Limb (tissue), 2 donors: ENCODE results near the gene MDGA2.
A peak's percentile ranks its signal among the peaks of the same experiment; 100 is the strongest.
"Not testable (repeated sequence)": the region's sequence is repeated elsewhere in the genome, so short reads cannot be mapped to it uniquely, and the experiment has no call there.

ENCODE experiments used
- DNase-seq, 2 donors: peaks; one replicate each; pipeline ENCODE4 v3.0.0-alpha.2; 2016; ENCODE audit errors: extremely low spot score in 2 of 2

The MDGA2 gene

DNA sequence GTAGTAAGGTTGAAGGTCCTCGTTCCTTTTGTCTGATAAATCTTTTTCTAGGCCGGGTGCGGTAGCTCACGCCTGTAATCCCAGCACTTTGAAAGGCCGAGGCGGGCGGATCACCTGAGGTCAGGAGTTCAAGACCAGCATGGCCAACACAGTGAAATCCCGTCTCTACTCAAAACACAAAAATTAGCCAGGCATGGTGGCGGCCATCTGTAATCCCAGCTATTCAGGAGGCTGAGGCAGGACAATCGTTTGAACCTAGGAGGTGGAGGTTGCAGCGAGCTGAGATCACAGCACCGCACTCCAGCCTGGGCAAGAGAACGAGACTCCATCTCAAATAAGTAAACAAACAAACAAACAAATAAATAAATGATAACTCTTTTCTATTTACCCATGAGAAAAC is 51.3 kb downstream of the MDGA2 start:
- DNase-seq: not testable (repeated sequence)

DNA sequence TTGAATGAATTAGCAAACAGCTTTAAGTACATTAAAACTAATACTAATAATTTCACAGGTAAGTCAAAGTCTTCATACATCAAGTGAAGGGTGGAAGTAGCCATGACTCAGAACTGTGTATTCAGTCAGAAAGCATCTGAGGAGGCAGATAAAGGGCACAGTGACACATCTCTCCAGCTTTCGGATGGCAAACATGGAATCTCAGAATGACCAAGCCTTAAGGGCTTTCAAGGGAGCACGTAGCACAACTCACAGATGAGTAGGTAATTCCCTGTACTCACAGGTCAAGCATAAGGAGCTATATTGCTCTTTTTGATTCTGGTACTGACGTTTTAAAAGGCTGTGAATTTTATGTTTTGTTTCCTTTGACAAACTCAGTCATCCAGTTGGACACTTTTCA is 56.0 kb downstream of the MDGA2 start:
- DNase-seq: no peak

DNA sequence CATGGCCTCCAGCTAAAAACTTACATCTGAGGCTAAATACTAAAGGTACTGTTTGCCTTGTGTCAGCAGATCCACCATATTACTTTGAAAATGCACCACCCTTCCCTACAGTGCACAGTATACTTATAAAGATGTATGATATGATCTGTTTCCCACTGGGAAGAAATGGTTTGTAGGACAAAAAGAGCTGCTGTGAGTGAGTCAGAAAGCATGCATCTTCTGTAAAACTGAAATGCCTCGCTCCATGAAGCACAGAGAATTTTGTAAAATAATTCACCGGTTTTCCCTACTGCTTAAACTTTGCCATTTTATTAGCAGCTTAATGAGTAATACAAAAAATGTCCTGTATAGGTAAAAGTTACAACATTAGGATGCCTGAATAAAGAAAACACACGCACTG is 68.8 kb downstream of the MDGA2 start:
- DNase-seq: no peak

DNA sequence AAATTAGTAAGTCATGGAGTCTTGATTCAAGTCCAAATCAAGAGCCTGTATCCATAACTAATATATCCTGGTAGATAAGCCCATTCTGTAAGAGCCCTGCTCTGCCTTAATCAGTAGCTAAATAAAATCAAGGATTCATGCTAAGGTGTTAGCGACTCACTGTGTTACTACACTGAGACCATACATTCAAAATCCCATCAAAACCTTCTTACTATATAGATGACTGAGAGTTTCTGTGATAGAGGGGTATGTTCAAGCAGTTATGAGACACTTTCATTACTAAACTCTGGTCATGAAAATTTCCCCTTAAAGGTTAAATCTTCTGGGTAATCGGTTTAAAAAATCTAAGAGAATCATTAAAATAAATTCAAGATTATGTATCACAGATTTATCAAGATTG is 78.5 kb downstream of the MDGA2 start:
- DNase-seq: no peak

DNA sequence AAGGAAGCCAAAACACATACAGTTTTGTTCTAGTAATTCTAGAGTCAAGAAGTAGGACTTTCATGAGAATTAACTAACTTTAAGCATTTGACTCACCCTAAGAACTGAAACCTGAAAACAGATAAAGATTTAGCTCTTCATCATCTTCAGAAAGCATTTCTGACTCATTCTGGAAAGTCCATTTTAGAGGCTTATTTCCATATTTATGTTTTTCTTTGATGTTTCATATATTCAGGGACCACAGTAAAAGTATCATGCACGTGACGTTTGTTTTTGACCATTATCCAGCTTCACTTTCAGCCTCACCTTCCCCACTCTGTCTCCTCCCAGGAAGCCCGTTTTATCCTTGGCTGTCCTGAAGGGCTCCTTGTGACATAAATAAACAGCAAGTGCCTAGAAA is 79.2 kb downstream of the MDGA2 start:
- no peak for DNase-seq

DNA sequence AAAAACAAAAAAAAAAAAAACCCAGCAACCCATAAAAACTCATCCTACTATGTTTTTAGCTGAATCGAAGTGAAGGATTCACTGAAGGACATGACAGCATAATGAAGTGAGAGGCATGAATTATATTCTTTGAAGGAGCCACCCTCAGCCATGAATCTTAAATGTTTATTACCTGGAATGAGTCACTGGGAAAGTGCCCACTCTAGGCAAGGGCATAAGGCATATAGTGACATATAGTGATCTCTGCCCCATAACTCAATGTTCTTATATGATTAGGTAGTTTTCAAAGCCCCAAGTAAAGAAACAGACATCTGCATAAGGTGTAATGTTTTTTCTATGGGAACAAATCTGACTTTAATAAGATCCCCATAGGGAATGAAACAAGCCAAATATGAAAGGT is 79.9 kb downstream of the MDGA2 start:
- no peak for DNase-seq

DNA sequence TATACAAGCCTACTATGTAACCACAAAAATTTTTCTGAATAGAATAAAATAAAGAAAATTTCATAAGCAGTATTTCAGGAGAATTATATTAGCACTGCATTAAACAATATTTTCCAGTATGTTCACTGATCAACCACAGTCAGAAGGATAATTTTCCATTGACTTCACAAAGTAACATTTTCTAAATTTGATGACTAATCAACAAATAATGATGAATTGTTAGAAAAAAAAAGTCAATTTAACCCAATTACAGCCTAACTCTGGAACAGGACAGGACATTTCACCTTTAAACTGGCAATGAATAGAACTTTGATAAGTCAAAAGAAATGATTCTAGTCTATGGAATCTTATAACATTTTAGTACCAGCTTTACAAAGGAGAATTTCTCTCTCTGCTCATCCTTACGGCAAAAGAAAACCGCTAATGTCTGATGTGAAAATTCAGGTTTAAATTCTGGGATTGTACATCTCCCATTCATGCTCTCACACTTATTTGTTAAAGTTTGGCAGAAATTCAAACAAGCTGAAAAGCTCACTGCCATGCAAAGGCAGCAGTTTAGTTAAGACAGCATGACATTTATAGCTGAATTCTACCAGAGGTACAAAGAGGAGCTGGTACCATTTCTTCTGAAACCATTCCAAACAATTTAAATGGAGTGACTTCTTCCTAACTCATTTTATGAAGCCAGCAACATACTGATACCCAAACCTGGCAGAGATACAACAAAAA is 84.5 kb downstream of the MDGA2 start:
- no peak for DNase-seq

DNA sequence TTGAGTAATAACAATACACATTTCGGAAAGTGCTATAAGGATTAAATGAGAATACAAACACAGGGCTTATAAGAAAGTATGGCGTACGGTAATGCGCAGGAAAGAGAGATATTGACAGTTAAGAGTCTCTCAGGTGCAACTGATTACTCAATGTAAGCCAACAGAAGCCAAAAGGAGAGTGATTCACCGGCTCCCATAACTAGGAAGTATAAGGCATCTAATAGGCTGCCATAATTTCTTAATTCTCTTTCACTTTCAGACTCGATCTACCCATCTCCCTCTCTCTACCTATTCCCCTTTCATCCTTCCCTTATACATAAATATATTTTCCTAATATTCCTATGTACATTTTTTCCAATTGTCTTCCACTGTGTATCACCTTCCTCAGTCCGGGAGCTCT is 90.0 kb downstream of the MDGA2 start:
- no peak for DNase-seq

DNA sequence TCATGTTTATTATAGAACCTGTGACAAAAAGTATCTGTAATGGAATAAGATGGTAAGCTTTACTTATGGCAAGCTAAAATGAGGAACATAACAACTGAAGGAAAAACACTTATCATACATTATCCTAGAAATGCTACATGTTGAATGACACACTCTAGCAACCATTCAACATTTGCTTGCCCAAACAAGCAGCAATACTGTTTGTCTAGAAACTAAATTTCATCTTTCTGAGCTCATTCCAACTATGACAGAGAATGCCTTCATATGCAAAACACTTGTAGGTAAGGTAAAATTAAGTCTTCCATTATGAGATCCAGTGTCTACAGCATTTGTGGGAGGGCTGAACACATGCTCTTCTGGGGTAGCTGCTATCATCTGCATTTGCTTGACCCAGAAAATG is 108.1 kb downstream of the MDGA2 start:
- no peak for DNase-seq

DNA sequence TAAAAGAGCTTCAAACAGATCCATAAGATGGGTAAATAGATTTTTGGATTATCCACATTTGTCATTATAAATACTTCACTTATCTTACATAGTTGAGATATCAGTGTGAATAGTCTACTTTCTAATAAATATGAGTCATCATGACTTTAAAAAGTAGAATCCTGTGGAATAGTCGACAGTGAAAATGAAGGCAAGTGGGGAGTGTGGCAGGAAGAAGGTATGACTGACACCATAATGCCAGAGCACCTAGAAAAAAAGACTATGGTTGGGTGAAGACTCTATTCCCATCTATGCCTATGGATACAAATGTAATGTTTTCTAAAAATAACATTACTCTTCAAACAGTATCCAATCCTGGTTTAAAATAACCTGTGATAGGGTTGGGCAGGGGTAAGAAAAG is 117.5 kb downstream of the MDGA2 start:
- no peak for DNase-seq

DNA sequence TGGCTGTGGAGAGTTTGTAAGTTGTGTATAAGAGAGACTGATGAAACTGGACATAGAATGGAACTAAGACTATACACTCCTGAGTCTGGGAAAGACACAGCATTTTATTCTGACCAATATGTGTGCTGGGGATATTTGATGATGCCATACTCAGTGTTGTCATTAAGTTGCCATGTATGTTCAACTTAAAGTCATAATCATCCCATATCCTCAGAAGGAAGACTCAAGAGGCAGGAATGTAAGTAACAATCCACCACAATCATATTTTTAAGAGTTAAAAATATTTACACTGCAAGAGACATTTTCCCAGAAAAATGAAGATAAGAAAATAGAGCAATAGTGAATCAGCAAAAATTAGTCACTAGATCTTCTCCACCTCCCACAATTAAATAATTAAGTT is 120.1 kb downstream of the MDGA2 start:
- no peak for DNase-seq

DNA sequence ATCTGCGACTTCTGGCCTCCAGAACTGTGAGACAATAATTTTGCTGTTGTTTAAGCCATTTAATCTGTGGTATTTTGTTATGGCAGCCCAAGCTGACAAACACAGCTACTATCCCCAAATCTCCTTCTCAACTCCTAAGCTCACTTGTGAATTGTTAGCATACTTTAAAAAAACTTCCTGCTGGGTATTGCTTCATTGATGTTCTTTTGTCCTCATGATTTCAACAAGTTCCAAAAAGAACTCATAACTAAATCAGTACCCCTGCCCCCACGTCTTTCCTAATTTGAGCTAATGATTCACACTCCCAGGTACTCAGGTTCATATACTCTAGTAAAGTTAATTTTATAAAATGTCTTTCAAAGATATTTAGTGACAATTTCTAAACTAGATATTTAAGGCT is 125.5 kb downstream of the MDGA2 start:
- no peak for DNase-seq

DNA sequence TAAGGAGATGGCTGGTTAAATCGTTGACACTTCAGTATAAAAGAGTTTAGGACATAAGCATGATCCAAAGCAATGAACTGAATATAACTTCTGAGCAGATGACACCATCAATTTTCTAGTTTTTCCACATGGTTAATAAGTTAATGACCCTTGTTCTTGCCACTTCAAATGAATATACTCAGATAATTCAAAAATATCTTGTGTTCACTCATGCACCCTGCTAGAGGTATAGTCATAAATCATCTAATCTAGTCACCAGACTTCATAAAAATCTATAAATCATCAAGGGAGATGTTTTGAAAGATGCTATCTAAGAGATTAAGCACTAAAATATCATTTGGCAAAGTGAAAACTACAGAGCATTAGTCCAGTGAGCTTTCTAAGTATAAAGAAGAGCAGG is 131.9 kb downstream of the MDGA2 start:
- no peak for DNase-seq

DNA sequence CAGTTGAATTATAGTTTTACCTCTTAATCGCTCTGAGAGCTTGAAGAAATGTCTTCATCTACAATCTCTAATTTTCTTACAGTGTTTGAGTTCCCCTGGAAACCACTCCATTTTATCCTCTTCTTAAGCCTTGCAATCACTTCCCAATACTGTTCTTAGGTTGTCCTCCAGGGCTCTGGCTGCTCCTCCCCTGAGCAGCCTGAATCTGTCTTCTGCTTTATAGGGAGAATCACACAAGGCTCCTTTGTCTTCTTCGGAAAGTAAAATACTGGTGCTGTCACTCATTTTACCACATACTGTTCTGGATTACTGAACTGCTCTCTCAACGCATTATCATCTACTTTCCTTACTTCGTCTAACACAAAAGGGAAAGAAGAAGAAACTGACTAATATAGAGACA is 133.7 kb downstream of the MDGA2 start:
- no peak for DNase-seq

DNA sequence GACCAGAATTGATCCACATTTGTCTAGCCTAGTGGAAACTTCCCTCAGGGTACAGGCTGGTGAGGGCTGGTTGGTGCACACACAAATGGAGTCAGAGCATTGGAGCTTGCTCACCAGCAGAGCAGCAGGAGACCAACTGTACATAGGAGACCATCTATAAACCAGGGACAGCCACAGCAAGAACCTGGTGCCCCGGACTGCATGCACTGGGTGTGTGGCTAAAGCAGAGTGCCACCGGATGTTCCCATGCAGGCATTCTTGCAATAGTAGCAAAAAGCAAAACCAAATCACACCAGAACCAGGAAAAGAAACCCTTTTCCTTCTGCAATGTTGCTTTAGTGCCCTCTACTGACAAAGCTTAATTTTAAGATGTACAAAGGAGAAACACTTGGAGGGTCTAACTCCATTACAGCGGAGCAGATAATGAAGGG is 136.4 kb downstream of the MDGA2 start:
- DNase-seq: peak; percentile 30 to 48

DNA sequence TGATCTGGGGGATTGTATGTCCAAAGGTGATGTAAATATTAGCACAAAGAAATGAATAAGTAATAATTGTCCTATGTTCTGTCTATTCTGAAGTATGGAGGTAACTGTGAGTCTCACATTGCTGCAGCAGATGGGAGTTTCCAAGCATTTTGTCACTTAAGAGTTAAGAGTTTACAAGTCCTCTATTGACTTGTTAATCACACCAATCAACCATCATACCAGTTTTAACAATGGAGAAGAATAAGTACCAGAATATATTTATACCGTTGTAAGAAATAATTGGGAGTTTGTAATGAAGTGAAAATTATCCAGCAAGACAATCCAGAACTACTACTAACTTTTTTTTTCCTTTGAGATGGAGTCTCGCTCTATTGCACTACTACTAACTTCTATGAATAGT is 139.1 kb downstream of the MDGA2 start:
- DNase-seq: no peak

DNA sequence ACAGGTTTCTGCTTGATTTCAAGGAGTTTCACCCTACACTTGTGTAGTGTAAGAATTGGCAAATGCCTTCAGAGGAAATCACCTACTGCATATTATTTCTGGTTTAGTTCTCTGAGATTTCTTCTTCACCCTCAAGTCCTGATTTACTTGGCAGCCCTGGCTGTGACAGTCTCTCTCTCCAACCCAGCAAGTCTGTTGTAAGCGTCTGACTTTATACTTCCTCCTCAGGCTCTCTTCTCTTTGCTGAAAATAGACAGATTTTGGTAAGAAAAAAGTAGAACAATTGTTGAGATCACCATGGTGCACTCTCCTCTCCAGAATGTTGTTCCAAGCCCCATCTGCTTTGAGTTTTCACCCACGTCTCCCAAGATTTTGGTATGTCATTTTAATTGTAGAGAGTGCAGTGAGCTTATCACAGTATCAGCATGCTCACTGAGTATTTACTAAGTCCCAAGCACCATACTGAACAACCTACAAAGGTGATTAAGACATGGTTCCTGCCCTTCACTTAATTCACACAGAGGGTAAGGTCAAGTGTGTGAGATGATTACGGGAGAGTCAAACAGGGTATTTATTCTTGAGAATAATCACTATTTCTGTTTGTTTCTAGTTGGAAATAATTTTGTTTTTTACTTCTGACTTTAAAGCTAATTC is 148.7 kb downstream of the MDGA2 start:
- no peak for DNase-seq

DNA sequence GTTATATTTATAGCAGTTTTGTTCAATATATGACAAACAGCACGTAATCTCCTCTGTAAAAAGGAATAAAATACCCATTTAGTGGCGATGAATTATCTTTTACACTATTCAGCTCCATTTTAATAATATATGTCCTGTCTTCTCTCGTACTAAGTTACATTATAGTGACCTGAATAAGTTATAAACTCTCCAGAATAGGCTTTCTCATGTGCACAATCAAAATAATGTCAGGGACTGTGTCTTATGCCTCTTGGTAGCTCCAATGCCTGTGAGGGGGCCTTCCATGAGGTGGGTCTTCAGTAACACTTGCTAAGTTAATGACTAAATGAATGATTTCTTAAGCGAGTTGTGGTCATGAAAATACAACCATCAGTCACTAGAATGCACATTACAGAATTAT is 150.9 kb downstream of the MDGA2 start:
- no peak for DNase-seq

DNA sequence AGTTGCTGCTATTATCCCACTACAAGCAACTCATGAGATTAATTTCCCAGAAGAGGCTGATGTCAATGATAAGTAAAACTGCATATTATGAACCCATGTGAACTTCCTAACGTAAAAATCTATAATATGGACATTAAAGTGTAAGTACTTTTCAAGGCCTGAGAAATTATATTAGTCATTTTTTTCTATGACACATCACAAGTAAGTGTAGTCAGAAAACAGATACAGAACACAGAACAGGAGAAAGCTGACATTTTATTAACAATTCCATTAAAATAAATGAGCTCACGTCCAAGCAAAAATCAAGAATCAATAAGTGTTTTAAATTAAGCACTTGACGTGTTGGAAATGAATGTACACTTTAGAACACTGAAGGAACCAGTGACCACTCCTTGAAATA is 155.0 kb downstream of the MDGA2 start:
- no peak for DNase-seq

DNA sequence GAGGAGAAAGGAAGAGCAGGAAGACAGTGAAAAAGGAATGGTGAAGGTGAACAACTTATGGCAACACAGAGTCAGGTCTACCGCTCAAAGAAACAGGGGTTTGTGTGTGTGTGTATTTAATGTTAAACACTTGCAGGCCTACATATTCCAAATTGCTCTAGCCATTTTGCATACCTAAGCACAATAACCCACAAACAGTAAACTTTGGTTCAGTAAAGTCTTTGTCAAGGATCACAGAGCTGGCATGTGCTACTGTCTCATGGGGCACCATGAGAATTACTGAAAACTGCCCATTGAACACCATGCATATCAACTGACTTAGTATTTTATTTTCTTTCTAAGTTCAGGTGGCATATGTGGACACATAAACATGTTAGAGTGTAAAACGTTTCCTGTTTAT is 163.6 kb downstream of the MDGA2 start:
- no peak for DNase-seq

DNA sequence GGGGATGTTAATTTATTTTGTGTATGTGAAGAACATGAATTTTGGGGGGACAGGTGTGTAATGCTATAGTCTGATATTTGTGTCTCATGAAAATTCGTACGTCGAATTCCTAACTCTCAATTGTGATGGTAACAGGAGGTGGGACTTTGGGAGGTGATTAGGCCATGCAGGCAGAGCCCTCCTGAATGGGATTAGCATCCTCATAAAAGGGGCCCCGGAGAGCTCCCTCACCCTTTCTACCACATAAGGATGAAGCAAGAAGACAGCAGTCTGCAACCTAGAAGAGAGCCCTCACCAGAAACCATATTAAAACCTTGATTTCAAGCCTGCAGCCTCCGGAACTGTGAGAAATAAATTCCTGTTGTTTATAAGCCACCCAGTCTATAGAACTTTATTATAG is 165.4 kb downstream of the MDGA2 start:
- DNase-seq: no peak

DNA sequence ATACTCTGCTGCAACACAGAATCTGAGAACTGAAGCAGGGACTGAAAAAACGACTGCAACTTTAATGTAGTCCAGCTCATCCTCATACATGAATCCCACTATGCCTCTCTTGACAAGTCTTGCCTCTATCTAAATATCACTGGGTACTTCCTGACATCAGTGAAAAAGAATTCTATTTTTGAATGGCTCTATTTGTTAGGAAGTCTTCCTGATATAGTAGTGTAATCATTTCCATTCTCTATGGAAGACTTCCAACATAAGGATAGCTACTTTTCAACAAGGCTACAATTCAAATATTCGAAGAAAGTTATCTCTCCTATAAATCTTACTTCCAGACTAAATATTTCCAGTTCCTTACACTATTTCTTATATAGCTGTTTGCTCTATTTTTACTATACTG is 167.5 kb downstream of the MDGA2 start:
- DNase-seq: peak in 1 of 2 donors; percentile 22

DNA sequence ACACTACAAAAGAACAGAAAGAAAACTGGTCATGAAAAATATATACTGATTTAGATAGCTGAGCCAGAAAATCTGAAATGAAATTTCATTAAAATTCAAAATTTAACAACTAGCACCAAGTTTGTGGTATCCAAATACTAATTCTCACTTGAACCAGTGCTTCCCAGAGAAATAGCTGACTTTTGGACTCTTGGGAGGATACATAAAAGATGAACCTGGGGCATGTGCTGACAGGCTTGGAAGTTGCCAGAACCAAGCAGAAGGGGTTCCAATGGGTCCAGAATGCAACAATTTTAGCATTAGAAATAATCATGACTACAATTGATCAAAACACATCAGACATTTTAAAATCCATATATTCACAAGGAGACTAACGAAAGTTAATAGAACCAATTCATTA is 175.0 kb downstream of the MDGA2 start:
- DNase-seq: no peak

DNA sequence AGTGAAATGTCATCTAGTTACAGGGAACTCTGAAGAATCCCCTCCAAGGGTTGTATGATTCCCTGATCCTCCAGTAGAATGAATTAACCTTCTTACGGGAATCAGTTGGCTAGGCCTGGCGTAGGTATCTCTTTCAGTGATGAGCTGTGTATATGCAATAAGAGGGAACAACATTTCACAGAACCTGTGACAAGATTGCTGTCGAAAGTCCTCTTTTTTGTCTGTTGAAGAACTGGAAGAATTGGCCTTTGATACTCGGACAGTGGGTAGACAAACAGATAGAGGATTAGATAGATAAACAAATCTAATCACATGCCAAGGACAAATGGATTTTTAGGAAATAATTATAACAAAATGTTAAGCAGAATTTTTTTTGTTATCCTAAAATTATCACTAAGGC is 184.6 kb downstream of the MDGA2 start:
- no peak for DNase-seq
